ENCODE data around the gene APP. TPM values are rescaled to one million over a fixed set of nuclear protein-coding genes. Genes with fewer than 3 reads are reported as not detected.

The APP gene
- total and polyA plus RNA-seq, 12 donors = 106 to 434 (median 389) TPM

GRCh38 chr21:26199456-26199855 lies 28.9 kb upstream of the APP start:
- ATAC-seq = no peak
- Histone ChIP-seq H3K27ac (no peak overlapping the region), H3K4me1 (no peaks in the 10 kb centered on the region), H3K36me3 (no peaks in the 10 kb centered on the region), H3K27me3 (no peaks in the 10 kb centered on the region), H3K9me3 (peaks cover 0 to 11% (median 0%) of the 10 kb centered on the region in 11 donors), H3K4me3 (no peak overlapping the region)
- no peak for TF ChIP-seq CTCF (IDR thresholded peaks at IDR 0.05)
- 76 to 82% methylated on average over 4 of the region's 4 CpGs for WGBS, 2 donors
- no peak for DNase-seq
- intact Hi-C loops (cut with DNase I) = no loop called here

GRCh38 chr21:26195708-26196107 lies 25.1 kb upstream of the APP start:
- Histone ChIP-seq H3K4me3 (no peak overlapping the region), H3K36me3 (no peaks in the 10 kb centered on the region), H3K9me3 (no peaks in the 10 kb centered on the region), H3K27ac (no peak overlapping the region), H3K4me1 (no peaks in the 10 kb centered on the region), H3K27me3 (no peaks in the 10 kb centered on the region)
- ATAC-seq (no peak), DNase-seq (no peak)
- 91 to 94% methylated on average over 4 of the region's 4 CpGs for WGBS, 2 donors
- no peak for TF ChIP-seq CTCF (IDR thresholded peaks at IDR 0.05)
- intact Hi-C loops (cut with DNase I) = no loop called here

GRCh38 chr21:26194811-26195251 lies 24.3 kb upstream of the APP start:
- H3K27ac ChIP-seq = no peak overlapping the region
- no peak for ATAC-seq
- intact Hi-C loops (cut with DNase I) = no loop called here
- no peak for DNase-seq
- H3K9me3 ChIP-seq = no peaks in the 10 kb centered on the region
- H3K4me3 ChIP-seq = no peak overlapping the region
- WGBS, 2 donors = 62 to 69% methylated on average over 6 of the region's 6 CpGs
- H3K4me1 ChIP-seq = no peaks in the 10 kb centered on the region
- no peaks in the 10 kb centered on the region for H3K27me3 ChIP-seq
- TF ChIP-seq CTCF (IDR thresholded peaks at IDR 0.05) = no peak
- no peaks in the 10 kb centered on the region for H3K36me3 ChIP-seq

GRCh38 chr21:26194326-26194725 lies 23.8 kb upstream of the APP start:
- WGBS, 2 donors = 84 to 97% methylated on average over 3 of the region's 3 CpGs

More at GRCh38 chr21:26194326-26194725, 23.8 kb upstream of the APP start:
- no peak for ATAC-seq
- Histone ChIP-seq H3K27ac (no peak overlapping the region), H3K4me1 (no peaks in the 10 kb centered on the region), H3K36me3 (no peaks in the 10 kb centered on the region), H3K27me3 (no peaks in the 10 kb centered on the region), H3K9me3 (no peaks in the 10 kb centered on the region), H3K4me3 (no peak overlapping the region)
- no peak for DNase-seq
- intact Hi-C loops (cut with DNase I) = no loop called here
- no peak for TF ChIP-seq CTCF (IDR thresholded peaks at IDR 0.05)
